Endothelial cell of umbilical vein (primary cell): ENCODE results near the gene OAF. TPM values are rescaled to one million over a fixed set of nuclear protein-coding genes. Genes with fewer than 3 reads are reported as not detected.
"Not testable (repeated sequence)": the region's sequence is repeated elsewhere in the genome, so short reads cannot be mapped to it uniquely, and the experiment has no call there.

Experiments
- BruUV-seq: library from RNA; stranded (reverse); fragments of 400-500 nt; replicated peaks from 2 replicates; lab custom pipeline; 2021; lab: Mats Ljungman, UMichigan
- CTCF ChIA-PET: fragments of 300-600, 350-600 bp; sonication (Branson Sonifier 250); formaldehyde crosslinking; loops from one replicate; lab custom pipeline; 2021; ENCODE audit warnings: antibody characterized with exemption, inconsistent platforms; lab: Charles Lee
- POLR2A ChIA-PET: fragments of 300-600, 350-600 bp; sonication (Branson Sonifier 250); formaldehyde crosslinking; loops from one replicate; lab custom pipeline; 2021; ENCODE audit warnings: antibody characterized with exemption, inconsistent platforms; lab: Charles Lee
- DNase-seq: peaks from one replicate; pipeline ENCODE4 v3.0.0-alpha.2; 2011; ENCODE audit warnings: low read depth, low spot score
- FAIRE-seq: peaks from 2 replicates; lab custom pipeline; 2011; peaks lifted over from hg19 to GRCh38; lab: Jason Lieb, UNC
- H2AFZ ChIP-seq: 2 replicates; pipeline ENCODE4 v1.6.0; 2012; ENCODE audit warnings: low read depth, low read length, control low read depth, inconsistent platforms
- H3K27ac ChIP-seq: 2 replicates; pipeline ENCODE4 v1.5.1; 2011; ENCODE audit warnings: low read depth, mild to moderate bottlenecking, control low read depth, low read length, moderate library complexity; ENCODE audit not compliant: insufficient read depth
- H3K27me3 ChIP-seq, 2 experiments: 2 replicates each; pipeline versions ENCODE4 v1.6.0 to v1.6.1; 2011; ENCODE audit warnings: low read length in 2 of 2, mixed read lengths in 1 of 2; ENCODE audit not compliant: control insufficient read depth in 2 of 2, insufficient read depth in 2 of 2
- H3K36me3 ChIP-seq, 2 experiments: 2 replicates in 1 of 2; 3 replicates in 1 of 2; pipeline ENCODE4 v1.5.1; 2011; ENCODE audit warnings: low read length in 2 of 2, mild to moderate bottlenecking in 1 of 2, moderate library complexity in 1 of 2; ENCODE audit not compliant: control insufficient read depth in 2 of 2, insufficient read depth in 2 of 2; ENCODE audit errors: extremely low read depth in 1 of 2
- H3K4me1 ChIP-seq: 3 replicates; pipeline ENCODE4 v1.5.1; 2011; ENCODE audit warnings: mild to moderate bottlenecking, low read length; ENCODE audit not compliant: control insufficient read depth, insufficient read depth; ENCODE audit errors: extremely low read depth
- H3K4me2 ChIP-seq: 2 replicates; pipeline ENCODE4 v1.6.1; 2011; ENCODE audit warnings: low read length, control low read depth, mixed read lengths; ENCODE audit not compliant: insufficient read depth
- H3K4me3 ChIP-seq, 3 experiments: fragments of 200-600 bp in 1 of 3; sonication (generic), shearing (Covaris generic) in 1 of 3; replicated peaks in 1 of 3; 2 replicates each; pipeline ENCODE4 v1.5.1; 2011 to 2016; ENCODE audit warnings: control low read depth in 3 of 3, low read length in 3 of 3, mild to moderate bottlenecking in 2 of 3, inconsistent platforms in 1 of 3, low read depth in 1 of 3, moderate library complexity in 1 of 3; ENCODE audit not compliant: insufficient read depth in 1 of 3
- H3K79me2 ChIP-seq: 2 replicates; pipeline ENCODE4 v1.6.0; 2012; ENCODE audit warnings: low read length, inconsistent platforms; ENCODE audit not compliant: control insufficient read depth, insufficient read depth
- H3K9ac ChIP-seq: replicated peaks from 2 replicates; pipeline ENCODE3; 2011; ENCODE audit warnings: low read length, control low read depth; ENCODE audit not compliant: insufficient read depth; ENCODE audit errors: extremely low read depth
- H3K9me1 ChIP-seq: replicated peaks from 3 replicates; pipeline ENCODE4 v1.6.0; 2011; ENCODE audit warnings: mild to moderate bottlenecking, low read length; ENCODE audit not compliant: control insufficient read depth, insufficient read depth; ENCODE audit errors: extremely low read depth
- H3K9me3 ChIP-seq: replicated peaks from 2 replicates; pipeline ENCODE4 v1.5.1; 2012; ENCODE audit warnings: low read length, inconsistent platforms; ENCODE audit not compliant: control insufficient read depth, insufficient read depth
- H4K20me1 ChIP-seq: replicated peaks from 2 replicates; pipeline ENCODE3; 2011; ENCODE audit warnings: mild to moderate bottlenecking, low read length; ENCODE audit not compliant: control insufficient read depth, insufficient read depth; ENCODE audit errors: extremely low read depth
- EZH2 ChIP-seq: IDR thresholded peaks from 2 replicates; pipeline ENCODE4 v1.6.1; 2012; ENCODE audit warnings: borderline replicate concordance, low read depth, mild to moderate bottlenecking, moderate library complexity, low read length, inconsistent platforms; ENCODE audit not compliant: severe bottlenecking
- POLR2A ChIP-seq: IDR thresholded peaks from 2 replicates; pipeline ENCODE4 v1.6.1; 2012; ENCODE audit warnings: low read depth, mild to moderate bottlenecking, control low read depth, low read length
- dilution Hi-C: fragments of 300-500 bp; cut with MboI; formaldehyde crosslinking; loops from one replicate; pipeline ENCODE4 v1.15.0; 2019; ENCODE audit warnings: low sequenced_read_pairs; ENCODE audit not compliant: extremely low pct_ligation_motif_present
- intact Hi-C: fragments of 100-400 bp; cut with micrococcal nuclease; formaldehyde crosslinking; loops from one replicate; pipeline ENCODE4 v1.10.0; 2022
- polyA plus RNA-seq, 4 experiments: library from polyadenylated mRNA; depleted of rRNA in 3 of 4; stranded (reverse) in 3 of 4; unstranded in 1 of 4; fragments of >200 nt; gene quantifications; 2 replicates each; pipeline versions ENCODE4 v1.2.1 to v1.2.3, GENCODE V29; 2011 to 2012; ENCODE audit warnings: missing spikeins in 1 of 4
- total RNA-seq: library from RNA; stranded (reverse); gene quantifications from 2 replicates; pipeline ENCODE4 v1.2.3, GENCODE V29; 2021
- TF ChIP-seq, protein P1 (sequence below), 2 donors: IDR thresholded peaks; 1 replicate in 1 of 2; 2 replicates in 1 of 2; pipeline ENCODE4 v1.5.1; 2011; ENCODE audit warnings: low read length in 2 of 2, mild to moderate bottlenecking in 2 of 2, moderate library complexity in 2 of 2, control low read depth in 1 of 2, inconsistent platforms in 1 of 2, low read depth in 1 of 2; ENCODE audit not compliant: insufficient read depth in 1 of 2; ENCODE audit errors: extremely low read depth in 1 of 2
- TF ChIP-seq, protein P2 (sequence below): IDR thresholded peaks from 2 replicates; pipeline ENCODE4 v1.6.1; 2011; ENCODE audit not compliant: insufficient read depth, insufficient read length

OAF gene
- total and polyA plus RNA-seq, 2 donors (not counting 3 experiments of a cell fraction or from before 2014, with no cell fraction given) = 32.1 to 33.8 TPM

DNA sequence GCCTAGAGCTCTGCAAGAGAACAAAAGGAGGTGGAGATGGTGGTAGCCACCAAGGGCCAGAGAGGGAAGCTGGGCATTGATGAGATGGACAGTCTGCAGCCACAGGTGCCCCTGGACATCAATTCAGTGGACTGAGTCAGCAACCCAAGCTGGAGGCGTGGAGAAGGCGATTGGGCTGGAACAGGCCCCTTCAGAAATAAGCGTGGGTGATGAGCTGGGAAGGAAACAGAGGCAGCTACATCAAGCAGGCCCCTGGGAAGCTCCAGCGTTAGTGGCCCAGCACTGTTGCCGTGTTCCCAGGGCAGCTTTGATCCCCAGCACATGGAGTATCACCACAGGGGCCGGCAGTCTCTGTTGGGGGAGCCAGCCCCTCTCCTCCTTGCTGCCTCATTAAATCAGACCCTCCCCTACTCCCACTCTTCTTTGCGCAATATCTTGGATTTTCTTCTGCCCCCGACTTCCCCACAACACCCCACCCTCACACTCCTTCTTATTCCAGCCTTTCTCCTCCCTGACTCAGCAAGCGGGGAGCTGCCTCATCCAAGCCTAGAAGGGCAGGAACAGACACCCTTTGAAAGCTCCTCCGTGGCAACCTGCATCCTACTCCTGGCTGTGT lies 31.7 kb upstream of the OAF start:
- CTCF ChIA-PET = interaction anchor here (0.7 to 5.5 kb wide), 9 partner anchors 8 to 125 kb away, joined by 3 to 71 read pairs (median 4); no protein-coding TSS in a partner anchor
- H3K79me2 ChIP-seq = no peaks in the 10 kb centered on the region
- H3K4me1 ChIP-seq = no peaks in the 10 kb centered on the region
- H3K9me1 ChIP-seq = no peaks in the 10 kb centered on the region
- H3K4me3 ChIP-seq = no peak overlapping the region
- TF ChIP-seq EZH2 (no peak), POLR2A (no peak)
- TF ChIP-seq, protein P1, sequence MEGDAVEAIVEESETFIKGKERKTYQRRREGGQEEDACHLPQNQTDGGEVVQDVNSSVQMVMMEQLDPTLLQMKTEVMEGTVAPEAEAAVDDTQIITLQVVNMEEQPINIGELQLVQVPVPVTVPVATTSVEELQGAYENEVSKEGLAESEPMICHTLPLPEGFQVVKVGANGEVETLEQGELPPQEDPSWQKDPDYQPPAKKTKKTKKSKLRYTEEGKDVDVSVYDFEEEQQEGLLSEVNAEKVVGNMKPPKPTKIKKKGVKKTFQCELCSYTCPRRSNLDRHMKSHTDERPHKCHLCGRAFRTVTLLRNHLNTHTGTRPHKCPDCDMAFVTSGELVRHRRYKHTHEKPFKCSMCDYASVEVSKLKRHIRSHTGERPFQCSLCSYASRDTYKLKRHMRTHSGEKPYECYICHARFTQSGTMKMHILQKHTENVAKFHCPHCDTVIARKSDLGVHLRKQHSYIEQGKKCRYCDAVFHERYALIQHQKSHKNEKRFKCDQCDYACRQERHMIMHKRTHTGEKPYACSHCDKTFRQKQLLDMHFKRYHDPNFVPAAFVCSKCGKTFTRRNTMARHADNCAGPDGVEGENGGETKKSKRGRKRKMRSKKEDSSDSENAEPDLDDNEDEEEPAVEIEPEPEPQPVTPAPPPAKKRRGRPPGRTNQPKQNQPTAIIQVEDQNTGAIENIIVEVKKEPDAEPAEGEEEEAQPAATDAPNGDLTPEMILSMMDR (IDR thresholded peaks at IDR 0.05; ENCODE audit: extremely low read depth in 1 of 2, insufficient read depth in 1 of 2, low read depth in 1 of 2, low read length in 2 of 2) = no peak
- TF ChIP-seq, protein P2, sequence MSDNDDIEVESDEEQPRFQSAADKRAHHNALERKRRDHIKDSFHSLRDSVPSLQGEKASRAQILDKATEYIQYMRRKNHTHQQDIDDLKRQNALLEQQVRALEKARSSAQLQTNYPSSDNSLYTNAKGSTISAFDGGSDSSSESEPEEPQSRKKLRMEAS = no peak
- H3K4me2 ChIP-seq = no peak overlapping the region
- FAIRE-seq = no peak
- no peaks in the 10 kb centered on the region for H4K20me1 ChIP-seq
- no peak overlapping the region for H3K9ac ChIP-seq
- no peak for DNase-seq
- no TSS peak for BruUV-seq
- POLR2A ChIA-PET = no interaction called here
- dilution Hi-C loops = no loop called here
- no peak overlapping the region for H3K27ac ChIP-seq
- no peaks in the 10 kb centered on the region for H3K36me3 ChIP-seq
- intact Hi-C loops = no loop called here
- no peak overlapping the region for H2AFZ ChIP-seq
- no peaks in the 10 kb centered on the region for H3K9me3 ChIP-seq
- H3K27me3 ChIP-seq = peaks cover 5 to 20% of the 10 kb centered on the region in 2 experiments

DNA sequence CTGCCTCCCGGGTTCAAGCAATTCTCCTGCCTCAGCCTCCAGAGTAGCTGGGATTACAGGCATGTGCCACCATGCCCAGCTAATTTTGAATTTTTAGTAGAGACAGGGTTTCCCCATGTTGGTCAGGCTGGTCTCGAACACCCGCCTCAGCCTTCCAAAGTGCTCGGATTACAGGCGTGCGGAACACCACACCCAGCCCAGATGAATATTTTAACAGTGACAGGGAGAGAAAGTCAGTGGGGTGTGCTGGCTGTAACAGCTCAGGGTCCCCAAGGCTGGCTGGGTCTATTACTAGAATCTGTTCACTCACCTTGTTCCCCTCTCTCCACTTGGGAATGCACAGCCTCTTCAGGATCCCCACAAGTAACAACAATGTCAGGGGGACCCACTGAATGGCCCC lies 30.8 kb upstream of the OAF start:
- BruUV-seq, H3K4me3 ChIP-seq, POLR2A ChIA-PET, H3K4me2 ChIP-seq, FAIRE-seq, intact Hi-C loops, H3K27ac ChIP-seq, H4K20me1 ChIP-seq, H3K9me1 ChIP-seq, H3K4me1 ChIP-seq, H3K9me3 ChIP-seq, H3K79me2 ChIP-seq, dilution Hi-C loops, H3K9ac ChIP-seq, H2AFZ ChIP-seq, H3K36me3 ChIP-seq, DNase-seq: not testable (repeated sequence)
- H3K27me3 ChIP-seq = peaks cover 3 to 17% of the 10 kb centered on the region in 2 experiments
- CTCF ChIA-PET = interaction anchor here (0.8 to 5.5 kb wide), 13 partner anchors 10 to 451 kb away, joined by 3 to 71 read pairs (median 7); partner anchors contain the start of gene NECTIN1
